ENCODE results near the gene GPR139.

DNA sequence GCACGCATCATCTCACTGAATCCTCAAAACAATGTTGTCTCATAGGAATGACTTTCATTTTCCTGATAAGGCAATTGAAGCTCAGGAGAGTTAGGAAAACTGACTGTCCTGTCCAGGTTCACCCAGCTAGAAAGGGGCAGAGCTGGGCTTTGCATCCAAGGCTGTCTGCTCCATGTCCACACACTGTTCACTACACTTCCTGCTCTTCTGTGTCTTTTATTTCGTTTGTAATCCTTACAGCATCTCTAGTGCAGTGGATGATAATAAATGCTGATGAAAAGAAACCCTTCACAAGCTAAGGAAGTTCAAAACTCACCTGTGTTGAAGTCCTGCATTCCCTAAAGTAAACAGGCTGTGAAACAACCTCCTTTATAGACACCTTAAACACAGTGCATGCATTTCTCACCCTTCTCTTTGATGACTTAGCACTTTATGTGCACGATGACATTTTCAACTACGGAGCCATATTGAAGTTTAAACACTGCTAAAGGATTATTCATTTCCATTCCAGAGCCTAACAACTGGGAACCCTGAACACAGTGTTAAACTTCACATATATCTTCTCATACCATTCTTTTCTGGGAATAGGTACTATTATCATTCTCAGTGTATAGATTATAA is 31.0 kb upstream of the GPR139 start:
- TF ChIP-seq, protein P1, sequence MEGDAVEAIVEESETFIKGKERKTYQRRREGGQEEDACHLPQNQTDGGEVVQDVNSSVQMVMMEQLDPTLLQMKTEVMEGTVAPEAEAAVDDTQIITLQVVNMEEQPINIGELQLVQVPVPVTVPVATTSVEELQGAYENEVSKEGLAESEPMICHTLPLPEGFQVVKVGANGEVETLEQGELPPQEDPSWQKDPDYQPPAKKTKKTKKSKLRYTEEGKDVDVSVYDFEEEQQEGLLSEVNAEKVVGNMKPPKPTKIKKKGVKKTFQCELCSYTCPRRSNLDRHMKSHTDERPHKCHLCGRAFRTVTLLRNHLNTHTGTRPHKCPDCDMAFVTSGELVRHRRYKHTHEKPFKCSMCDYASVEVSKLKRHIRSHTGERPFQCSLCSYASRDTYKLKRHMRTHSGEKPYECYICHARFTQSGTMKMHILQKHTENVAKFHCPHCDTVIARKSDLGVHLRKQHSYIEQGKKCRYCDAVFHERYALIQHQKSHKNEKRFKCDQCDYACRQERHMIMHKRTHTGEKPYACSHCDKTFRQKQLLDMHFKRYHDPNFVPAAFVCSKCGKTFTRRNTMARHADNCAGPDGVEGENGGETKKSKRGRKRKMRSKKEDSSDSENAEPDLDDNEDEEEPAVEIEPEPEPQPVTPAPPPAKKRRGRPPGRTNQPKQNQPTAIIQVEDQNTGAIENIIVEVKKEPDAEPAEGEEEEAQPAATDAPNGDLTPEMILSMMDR (IDR thresholded peaks at IDR 0.05) = no peak
- no peak for TF ChIP-seq POLR2A (IDR thresholded peaks at IDR 0.05)
- no peak for TF ChIP-seq EP300 (IDR thresholded peaks at IDR 0.05)
